Measurements from ENCODE around the gene SOX6.
"Not testable (repeated sequence)": the region's sequence is repeated elsewhere in the genome, so short reads cannot be mapped to it uniquely, and the experiment has no call there.

The SOX6 gene

DNA sequence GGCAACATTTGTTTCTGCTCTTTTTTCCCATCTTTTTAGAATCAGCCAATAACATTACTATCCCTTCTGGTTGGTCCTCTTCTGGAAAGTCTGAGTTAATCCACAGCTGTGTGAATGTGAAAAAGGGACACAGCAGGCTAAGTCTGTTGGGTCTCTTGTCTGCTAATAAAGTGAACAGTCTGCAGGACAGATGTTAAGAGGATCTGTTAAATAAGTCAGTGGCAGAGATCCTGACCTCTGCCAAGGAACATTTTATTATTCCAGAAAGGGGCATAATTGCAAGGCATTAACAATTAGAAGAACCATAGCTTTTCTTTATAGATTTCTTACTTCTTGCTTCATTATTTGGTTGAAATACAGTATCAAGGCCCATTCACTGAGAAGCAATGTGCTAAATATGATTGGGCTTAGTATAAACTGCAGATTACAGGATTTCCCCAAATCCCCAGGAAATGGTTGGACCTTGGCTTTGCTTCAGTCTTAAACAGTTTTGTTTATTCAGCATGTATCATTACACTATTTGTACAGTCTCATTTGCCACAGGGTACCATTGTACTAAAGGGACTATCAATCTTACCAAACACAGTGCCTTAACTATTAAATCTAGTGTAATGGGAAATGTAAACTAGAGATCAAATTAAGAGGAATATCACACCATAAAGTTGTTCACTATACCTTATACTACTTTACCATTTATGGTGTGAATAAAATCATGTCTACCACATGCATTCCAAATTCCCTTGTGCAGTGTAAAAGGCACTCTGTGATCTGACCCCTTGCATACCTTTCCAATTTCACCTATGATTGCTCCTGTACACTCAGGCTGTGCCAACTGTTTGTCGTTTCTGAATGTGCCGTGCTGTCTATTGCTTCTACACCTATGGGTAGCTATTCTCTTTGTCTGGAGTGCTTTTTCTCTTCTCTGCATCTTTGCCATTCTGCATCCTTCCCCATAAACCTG, 274.0 kb downstream of the SOX6 start:
- intact Hi-C loops (cut with micrococcal nuclease): no loop called here
- no peaks in the 10 kb centered on the region for H3K27me3 Mint-ChIP-seq
- no peak overlapping the region for H3K4me3 Mint-ChIP-seq
- H3K36me3 Mint-ChIP-seq (ENCODE audit: low read depth): no peaks in the 10 kb centered on the region
- H3K27ac Mint-ChIP-seq: no peak overlapping the region
- peaks cover 4% of the 10 kb centered on the region for H3K9me3 Mint-ChIP-seq
- H3K4me1 Mint-ChIP-seq (ENCODE audit: low read depth): no peaks in the 10 kb centered on the region

DNA sequence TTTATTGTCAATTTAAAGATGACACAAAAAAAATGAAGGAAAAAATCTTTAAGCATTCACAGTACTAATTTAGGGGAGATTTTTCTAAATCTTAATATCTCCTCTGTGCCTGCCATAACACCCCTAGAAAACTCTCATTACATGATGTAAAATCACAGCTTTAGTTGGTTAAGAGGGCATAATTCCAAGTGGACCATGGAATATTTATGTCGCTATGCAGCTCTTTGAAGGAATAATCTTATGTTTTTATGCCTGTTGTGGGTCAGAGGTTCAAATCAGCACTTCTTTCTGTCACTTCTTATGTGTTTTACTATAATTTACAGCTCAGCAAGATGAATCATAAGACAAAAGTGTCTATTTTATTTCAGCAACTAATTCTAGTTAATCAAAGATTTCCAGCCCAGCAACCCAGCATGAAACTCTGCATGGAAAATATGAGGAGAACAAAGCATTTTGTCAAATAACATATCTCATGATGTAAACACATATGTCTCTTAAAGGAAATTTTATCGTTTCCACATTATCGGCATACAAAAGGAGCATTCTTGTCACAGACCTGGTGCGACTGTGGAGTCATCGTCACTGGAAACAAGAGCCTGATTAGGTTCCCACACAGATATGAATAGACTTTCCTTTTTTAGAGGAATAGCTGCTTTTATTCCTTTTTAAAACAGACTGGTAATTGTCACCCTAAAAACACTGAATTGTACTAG, 274.8 kb downstream of the SOX6 start:
- intact Hi-C loops (cut with micrococcal nuclease): no loop called here
- no peak overlapping the region for H3K27ac Mint-ChIP-seq
- H3K4me1 Mint-ChIP-seq (ENCODE audit: low read depth): no peaks in the 10 kb centered on the region
- peaks cover 12% of the 10 kb centered on the region for H3K9me3 Mint-ChIP-seq
- H3K27me3 Mint-ChIP-seq: no peaks in the 10 kb centered on the region
- H3K4me3 Mint-ChIP-seq: no peak overlapping the region
- no peaks in the 10 kb centered on the region for H3K36me3 Mint-ChIP-seq (ENCODE audit: low read depth)

DNA sequence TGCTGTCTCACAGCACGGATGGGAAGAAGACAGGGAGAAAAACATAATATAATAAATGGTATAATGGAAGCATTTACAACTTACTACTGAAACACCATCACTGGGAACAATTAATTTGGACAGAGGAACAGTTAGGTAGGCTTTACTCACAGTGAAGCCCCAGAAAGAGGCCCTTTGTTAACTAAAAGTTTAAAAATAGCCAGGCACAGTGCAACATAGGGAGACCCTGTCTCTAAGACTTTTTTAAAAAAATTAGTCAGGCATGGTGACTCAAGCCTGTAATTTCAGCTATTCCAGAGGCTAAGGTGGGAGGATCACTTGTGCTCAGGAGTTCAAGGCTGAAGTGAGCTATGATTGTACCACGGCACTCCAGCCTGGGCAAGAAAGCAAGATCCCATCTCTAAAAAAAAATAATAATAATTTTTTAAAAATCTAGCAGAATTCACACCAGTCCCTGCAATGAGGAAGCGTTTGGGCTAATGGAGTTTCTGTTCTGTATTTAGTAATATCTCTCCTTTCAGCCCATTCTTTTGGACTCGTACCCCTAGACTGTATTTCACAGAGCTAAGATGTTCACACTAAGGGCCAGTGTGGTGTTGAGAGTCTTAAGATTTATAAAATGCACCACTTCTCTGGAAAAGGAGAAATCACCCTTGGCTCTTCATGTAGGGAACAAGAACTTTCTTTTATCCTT, 275.5 kb downstream of the SOX6 start:
- no peak overlapping the region for H3K4me3 Mint-ChIP-seq
- H3K4me1 Mint-ChIP-seq (ENCODE audit: low read depth): no peaks in the 10 kb centered on the region
- no peaks in the 10 kb centered on the region for H3K27me3 Mint-ChIP-seq
- no peaks in the 10 kb centered on the region for H3K36me3 Mint-ChIP-seq (ENCODE audit: low read depth)
- peaks cover 17% of the 10 kb centered on the region for H3K9me3 Mint-ChIP-seq
- intact Hi-C loops (cut with micrococcal nuclease): no loop called here
- no peak overlapping the region for H3K27ac Mint-ChIP-seq

DNA sequence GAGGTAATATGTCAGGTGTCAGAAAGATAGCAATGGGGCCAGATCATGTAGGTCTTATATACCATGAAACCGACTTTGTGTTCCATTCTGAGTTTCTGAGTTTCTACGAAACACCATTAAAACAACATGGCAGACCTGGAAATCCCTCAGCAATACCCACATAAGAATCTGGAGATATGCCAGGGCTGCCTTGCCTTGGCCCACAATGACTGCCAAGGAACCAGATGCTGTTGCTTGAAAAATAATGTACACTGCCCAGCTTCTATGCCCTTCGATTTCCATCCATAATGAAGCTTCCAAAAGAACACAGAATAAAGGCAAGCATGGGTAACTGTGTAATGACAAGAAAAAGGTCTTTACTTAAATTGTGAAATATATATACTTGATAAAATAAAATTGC, 277.4 kb downstream of the SOX6 start:
- Mint-ChIP-seq H3K4me1 (ENCODE audit: low read depth) (no peaks in the 10 kb centered on the region), H3K27ac (no peak overlapping the region)
- intact Hi-C loops (cut with micrococcal nuclease): no loop called here

DNA sequence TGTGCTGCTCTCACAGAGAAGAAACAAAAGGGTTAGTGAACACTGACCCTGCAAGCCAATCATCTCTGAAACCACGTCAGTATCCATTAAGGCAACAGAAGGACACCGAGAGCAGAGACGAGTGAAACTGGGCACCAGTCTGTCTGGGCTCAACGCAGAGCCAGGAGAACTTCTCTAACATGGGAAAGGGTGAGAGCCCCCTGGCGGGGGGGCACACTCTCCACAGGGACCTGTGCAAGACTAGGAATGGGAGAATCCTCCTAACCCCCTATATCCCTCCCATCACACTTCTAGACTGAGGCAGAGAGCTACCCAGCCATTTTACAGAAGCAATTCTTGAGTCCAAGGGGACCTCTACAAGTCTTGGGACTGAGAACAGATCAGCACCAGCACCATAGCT, 285.8 kb downstream of the SOX6 start:
- no peaks in the 10 kb centered on the region for H3K9me3 Mint-ChIP-seq
- H3K4me1 Mint-ChIP-seq (ENCODE audit: low read depth): no peaks in the 10 kb centered on the region
- no peak overlapping the region for H3K27ac Mint-ChIP-seq
- H3K36me3 Mint-ChIP-seq (ENCODE audit: low read depth): no peaks in the 10 kb centered on the region
- intact Hi-C loops (cut with micrococcal nuclease): no loop called here
- no peak overlapping the region for H3K4me3 Mint-ChIP-seq
- no peaks in the 10 kb centered on the region for H3K27me3 Mint-ChIP-seq

More for the DNA sequence above, 277.4 kb downstream of the SOX6 start:
- Mint-ChIP-seq H3K36me3 (ENCODE audit: low read depth) (no peaks in the 10 kb centered on the region), H3K4me3 (no peak overlapping the region), H3K27me3 (no peaks in the 10 kb centered on the region), H3K9me3 (peaks cover 17% of the 10 kb centered on the region)

DNA sequence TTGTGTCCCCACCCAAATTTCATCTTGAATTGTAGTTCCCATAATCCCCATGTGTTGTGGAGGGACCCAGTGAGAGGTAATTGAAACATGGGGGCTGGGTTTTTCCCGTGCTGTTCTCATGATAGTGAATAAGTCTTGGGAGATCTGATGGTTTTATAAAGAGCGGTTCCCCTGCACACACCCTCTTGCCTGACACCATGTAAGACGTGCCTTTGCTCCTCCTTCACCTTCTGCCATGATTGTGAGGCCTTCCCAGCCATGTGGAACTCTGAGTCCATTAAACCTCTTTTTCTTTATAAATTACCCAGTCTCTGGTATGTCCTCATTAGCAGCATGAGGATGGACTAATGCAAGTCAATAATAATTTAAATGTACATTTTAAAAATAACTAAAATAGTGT, 289.1 kb downstream of the SOX6 start:
- H3K27ac Mint-ChIP-seq; intact Hi-C loops (cut with micrococcal nuclease); H3K9me3 Mint-ChIP-seq; H3K27me3 Mint-ChIP-seq; H3K4me3 Mint-ChIP-seq; H3K4me1 Mint-ChIP-seq (ENCODE audit: low read depth); H3K36me3 Mint-ChIP-seq (ENCODE audit: low read depth): not testable (repeated sequence)

DNA sequence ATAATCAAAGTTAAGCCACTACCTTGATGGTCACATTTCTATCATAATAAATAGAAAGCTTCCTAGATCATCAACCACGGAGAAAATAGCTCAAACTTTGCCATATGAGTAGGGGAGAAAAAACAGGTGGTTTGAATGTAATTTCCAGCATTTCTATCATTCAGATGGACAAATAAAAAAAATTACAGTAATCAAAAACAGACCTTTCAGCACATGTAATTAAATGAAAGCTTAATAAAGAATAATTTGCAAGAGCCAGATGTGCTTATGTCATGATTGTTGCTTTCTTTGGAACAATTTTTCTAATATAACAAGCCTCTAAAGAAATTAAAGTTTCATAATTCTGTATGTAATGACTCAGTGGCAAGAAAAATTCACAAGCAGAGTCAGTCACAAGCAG, 297.0 kb downstream of the SOX6 start:
- no peak overlapping the region for H3K4me3 Mint-ChIP-seq
- intact Hi-C loops (cut with micrococcal nuclease): no loop called here
- H3K36me3 Mint-ChIP-seq (ENCODE audit: low read depth): no peaks in the 10 kb centered on the region
- H3K4me1 Mint-ChIP-seq (ENCODE audit: low read depth): no peaks in the 10 kb centered on the region
- H3K27ac Mint-ChIP-seq: no peak overlapping the region
- H3K9me3 Mint-ChIP-seq: no peaks in the 10 kb centered on the region
- no peaks in the 10 kb centered on the region for H3K27me3 Mint-ChIP-seq

DNA sequence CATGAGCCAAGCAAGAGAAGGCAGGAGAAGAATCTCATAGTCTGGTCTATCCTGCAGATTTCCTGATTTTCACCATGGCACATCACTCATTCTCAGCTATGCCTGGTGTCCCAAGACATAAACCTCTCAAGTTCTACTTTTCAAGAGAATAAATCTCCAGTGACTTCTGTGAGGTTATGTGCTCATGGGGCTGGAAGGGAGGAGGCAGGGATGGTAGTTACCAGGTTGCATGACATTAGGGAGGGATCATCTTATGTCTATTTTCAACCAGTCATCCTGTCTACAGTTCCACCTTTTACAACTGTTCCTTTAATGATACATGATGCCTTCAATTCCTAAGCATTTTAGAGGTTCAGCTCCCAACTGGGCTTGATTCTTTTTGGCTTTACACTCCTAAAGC, 297.7 kb downstream of the SOX6 start:
- Mint-ChIP-seq H3K27me3 (no peaks in the 10 kb centered on the region), H3K27ac (no peak overlapping the region), H3K4me1 (ENCODE audit: low read depth) (no peaks in the 10 kb centered on the region), H3K36me3 (ENCODE audit: low read depth) (no peaks in the 10 kb centered on the region), H3K9me3 (no peaks in the 10 kb centered on the region), H3K4me3 (no peak overlapping the region)
- intact Hi-C loops (cut with micrococcal nuclease): no loop called here

DNA sequence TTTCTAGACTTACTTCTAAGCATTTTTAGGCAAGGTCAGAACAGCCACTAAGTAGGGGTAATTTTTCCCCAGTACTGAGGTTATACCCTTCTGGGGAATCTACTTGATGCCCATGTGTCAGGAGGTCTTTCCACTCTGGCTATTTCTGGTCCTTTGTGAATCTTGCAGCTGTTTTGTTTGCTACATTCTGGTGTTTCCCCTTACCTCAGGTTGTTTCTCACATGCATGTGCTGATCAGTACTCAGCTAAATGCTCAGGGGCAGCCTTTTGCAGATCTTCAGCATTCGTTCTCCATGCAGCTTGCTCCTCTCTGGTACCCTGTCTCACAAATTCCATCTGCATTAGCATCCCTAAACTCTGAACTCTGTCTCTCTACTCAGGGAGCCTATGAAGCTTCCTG, 303.6 kb downstream of the SOX6 start:
- Mint-ChIP-seq H3K4me3 (no peak overlapping the region), H3K9me3 (no peaks in the 10 kb centered on the region), H3K4me1 (ENCODE audit: low read depth) (no peaks in the 10 kb centered on the region), H3K36me3 (ENCODE audit: low read depth) (no peaks in the 10 kb centered on the region), H3K27me3 (no peaks in the 10 kb centered on the region), H3K27ac (no peak overlapping the region)
- intact Hi-C loops (cut with micrococcal nuclease): no loop called here

DNA sequence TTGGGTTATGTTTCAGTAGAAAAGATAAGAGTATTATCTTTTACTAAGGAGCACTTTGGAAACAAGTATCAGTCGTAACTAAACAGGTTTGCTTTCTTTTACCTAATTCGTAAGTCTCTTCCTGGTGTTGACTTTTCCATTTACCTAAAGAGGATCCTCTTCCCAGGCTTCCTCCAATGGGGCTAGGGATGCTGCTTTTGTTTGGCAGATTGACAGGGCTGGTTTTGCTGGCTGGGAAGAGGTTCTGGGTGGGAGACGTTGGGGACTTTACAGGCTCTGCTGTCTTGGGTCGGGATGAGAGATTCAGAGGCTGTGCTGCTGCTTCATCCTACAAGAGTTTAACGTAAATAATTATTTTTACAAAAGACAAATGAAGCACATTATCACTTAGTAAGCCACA, 306.7 kb downstream of the SOX6 start:
- Mint-ChIP-seq H3K9me3 (no peaks in the 10 kb centered on the region), H3K4me3 (no peak overlapping the region), H3K27ac (no peak overlapping the region), H3K4me1 (ENCODE audit: low read depth) (no peaks in the 10 kb centered on the region), H3K27me3 (peaks cover 1% of the 10 kb centered on the region), H3K36me3 (ENCODE audit: low read depth) (no peaks in the 10 kb centered on the region)
- intact Hi-C loops (cut with micrococcal nuclease): no loop called here

DNA sequence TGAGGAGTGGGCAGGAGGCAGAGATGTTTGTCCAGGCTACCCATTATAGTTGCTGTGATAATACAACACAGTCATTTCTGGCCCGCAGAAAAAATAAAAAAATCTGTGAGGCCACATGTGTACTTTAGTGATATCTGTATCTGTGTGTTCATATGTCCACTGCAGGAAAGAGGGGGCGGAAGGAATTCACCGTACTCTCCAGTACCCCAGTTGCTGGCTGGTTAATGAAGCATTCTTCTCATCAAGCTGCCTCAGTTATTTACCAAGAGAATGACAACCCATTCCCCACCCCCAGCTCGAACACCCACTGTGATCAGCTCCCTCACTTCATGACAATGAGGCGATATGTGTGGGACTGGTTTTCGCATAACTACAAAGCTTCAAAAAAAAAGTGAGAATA, 309.3 kb downstream of the SOX6 start:
- no peak overlapping the region for H3K27ac Mint-ChIP-seq
- H3K36me3 Mint-ChIP-seq (ENCODE audit: low read depth): no peaks in the 10 kb centered on the region
- no peaks in the 10 kb centered on the region for H3K9me3 Mint-ChIP-seq
- intact Hi-C loops (cut with micrococcal nuclease): no loop called here
- peaks cover 1% of the 10 kb centered on the region for H3K27me3 Mint-ChIP-seq
- H3K4me1 Mint-ChIP-seq (ENCODE audit: low read depth): no peaks in the 10 kb centered on the region
- H3K4me3 Mint-ChIP-seq: no peak overlapping the region

DNA sequence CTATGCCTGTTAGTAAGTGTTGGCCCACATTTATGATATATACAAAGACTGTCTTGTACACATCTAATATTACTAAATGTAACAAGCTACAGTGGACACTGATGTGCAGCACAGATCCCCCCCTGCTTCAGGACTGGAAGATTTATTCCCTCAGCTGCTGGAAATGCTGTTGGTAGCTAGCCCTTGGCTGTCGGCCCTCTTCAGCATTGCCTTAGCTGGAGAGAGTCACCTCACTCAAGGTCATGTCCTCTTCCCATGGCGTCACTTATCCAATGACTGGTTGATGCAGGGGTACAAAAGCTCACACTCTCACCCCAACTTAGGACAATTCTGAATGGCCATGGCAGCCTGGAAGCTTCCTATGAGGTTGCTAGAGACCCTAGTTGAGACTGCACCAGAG, 312.7 kb downstream of the SOX6 start:
- H3K27ac Mint-ChIP-seq: no peak overlapping the region
- peaks cover 1% of the 10 kb centered on the region for H3K27me3 Mint-ChIP-seq
- H3K4me1 Mint-ChIP-seq (ENCODE audit: low read depth): no peaks in the 10 kb centered on the region
- H3K9me3 Mint-ChIP-seq: no peaks in the 10 kb centered on the region
- intact Hi-C loops (cut with micrococcal nuclease): no loop called here
- no peak overlapping the region for H3K4me3 Mint-ChIP-seq
- H3K36me3 Mint-ChIP-seq (ENCODE audit: low read depth): no peaks in the 10 kb centered on the region

DNA sequence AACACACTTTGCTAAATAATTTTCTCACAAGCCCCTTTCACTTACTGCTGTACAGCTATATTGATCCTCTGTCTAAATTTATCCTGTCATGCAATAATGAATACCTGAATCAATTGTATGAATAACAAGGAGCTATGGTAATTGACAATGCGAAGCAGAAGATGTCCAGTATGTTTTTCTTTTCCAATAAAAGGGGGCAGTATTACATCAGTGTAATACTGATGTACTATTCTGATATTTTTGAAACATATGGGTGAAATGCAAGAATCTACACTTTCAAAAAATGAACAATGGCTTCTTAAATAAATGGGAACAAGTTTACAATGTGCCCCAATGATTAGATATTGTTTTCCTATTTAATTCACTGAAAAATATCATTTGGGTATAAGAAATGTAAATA, 315.1 kb downstream of the SOX6 start:
- intact Hi-C loops (cut with micrococcal nuclease): no loop called here
- no peaks in the 10 kb centered on the region for H3K9me3 Mint-ChIP-seq
- H3K27me3 Mint-ChIP-seq: no peaks in the 10 kb centered on the region
- H3K36me3 Mint-ChIP-seq (ENCODE audit: low read depth): no peaks in the 10 kb centered on the region
- H3K4me3 Mint-ChIP-seq: no peak overlapping the region
- no peak overlapping the region for H3K27ac Mint-ChIP-seq
- H3K4me1 Mint-ChIP-seq (ENCODE audit: low read depth): no peaks in the 10 kb centered on the region

DNA sequence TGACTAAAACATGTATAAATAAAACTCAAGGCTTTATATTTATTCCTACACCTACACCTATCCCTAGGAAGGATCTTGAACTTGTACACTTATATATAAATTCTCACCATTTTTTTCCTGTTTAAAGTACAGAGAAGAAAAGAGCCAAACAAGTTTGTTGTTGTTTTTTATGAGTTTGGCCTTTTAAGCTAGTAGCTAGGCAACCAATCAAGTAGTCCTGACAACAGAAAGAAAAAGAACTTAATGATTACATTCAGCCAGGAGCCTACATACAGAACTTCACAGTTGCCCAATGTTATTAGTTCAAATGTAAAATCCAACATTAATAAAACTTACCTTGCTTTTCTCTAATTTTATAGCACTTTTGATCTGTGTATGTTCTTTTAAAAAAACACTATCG, 316.2 kb downstream of the SOX6 start:
- Mint-ChIP-seq H3K27me3 (no peaks in the 10 kb centered on the region), H3K36me3 (ENCODE audit: low read depth) (no peaks in the 10 kb centered on the region), H3K27ac (no peak overlapping the region), H3K4me3 (no peak overlapping the region), H3K4me1 (ENCODE audit: low read depth) (no peaks in the 10 kb centered on the region), H3K9me3 (no peaks in the 10 kb centered on the region)
- intact Hi-C loops (cut with micrococcal nuclease): no loop called here
